HG02588 (cell line): ENCODE measurements around the gene LMBR1L.
A peak's percentile ranks its signal among the peaks of the same experiment; 100 is the strongest.
"Not testable (repeated sequence)": the region's sequence is repeated elsewhere in the genome, so short reads cannot be mapped to it uniquely, and the experiment has no call there.

Experiments used
- ATAC-seq: cut with Tn5 transposase; IDR thresholded peaks from one replicate; pipeline ENCODE4 v1.9.1; 2021; ENCODE audit warnings: mild to moderate bottlenecking, moderate library complexity; ENCODE audit not compliant: unreplicated experiment

The LMBR1L gene

GRCh38 chr12:49088150-49088931, 22.3 kb downstream of the LMBR1L start:
- peak; percentile 75 for ATAC-seq

DNA sequence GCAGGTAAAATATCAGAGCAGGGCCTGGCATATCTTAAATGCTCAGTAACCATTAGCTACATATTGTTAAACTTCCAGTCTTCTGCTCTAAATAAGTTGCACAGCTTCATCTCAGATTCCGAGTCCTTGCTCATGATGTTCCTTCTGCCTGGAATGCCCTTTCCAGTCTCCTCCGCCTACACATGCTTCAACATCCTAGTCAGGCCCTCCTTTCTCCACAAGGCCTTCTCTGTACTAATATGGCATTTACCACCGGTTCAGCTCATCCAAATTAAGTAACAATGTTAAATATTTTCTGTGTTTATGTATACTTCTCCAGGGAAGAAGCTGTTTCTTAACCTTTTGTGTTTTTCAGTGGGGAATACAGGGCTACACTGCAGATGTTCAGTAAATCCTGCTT, 24.5 kb downstream of the LMBR1L start:
- ATAC-seq: no peak

DNA sequence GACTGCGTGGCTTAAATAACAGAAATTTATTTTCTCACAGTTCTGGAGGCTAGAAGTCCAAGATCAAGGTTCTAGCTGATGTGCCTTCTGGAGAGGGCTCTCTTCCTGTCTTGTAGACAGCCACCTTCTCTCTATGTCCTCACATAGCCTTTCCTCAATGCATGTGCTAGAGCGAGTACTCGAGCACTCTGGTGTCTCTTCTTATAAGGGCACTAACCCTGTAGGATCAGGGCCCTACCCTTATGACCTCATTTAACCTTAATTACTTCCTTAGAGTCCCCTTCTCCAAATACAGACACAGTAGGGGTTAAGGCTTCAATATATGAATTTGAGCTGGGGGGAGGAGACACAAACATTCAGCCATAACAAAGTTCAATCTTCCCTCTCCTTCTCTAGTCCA, 26.2 kb downstream of the LMBR1L start:
- no peak for ATAC-seq

DNA sequence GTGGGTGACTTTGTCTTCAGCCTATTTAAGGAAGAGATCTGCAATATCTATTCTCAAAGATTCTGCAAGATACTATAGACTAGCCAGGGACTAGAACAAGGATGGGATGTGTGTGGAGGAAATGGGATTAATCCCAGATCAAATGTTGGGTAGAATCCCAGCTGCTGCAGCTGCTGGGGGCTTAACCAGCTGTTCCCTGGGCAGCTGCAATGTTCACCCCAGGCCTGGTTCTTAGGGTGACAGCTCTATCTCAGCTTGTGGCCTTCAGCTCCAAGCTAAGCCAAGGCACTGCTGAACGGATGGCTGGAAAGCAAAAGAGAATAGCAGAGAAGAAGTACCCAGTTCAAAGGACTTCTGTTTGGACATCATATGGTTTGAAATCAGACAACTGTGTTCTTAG, 30.9 kb downstream of the LMBR1L start:
- no peak for ATAC-seq

DNA sequence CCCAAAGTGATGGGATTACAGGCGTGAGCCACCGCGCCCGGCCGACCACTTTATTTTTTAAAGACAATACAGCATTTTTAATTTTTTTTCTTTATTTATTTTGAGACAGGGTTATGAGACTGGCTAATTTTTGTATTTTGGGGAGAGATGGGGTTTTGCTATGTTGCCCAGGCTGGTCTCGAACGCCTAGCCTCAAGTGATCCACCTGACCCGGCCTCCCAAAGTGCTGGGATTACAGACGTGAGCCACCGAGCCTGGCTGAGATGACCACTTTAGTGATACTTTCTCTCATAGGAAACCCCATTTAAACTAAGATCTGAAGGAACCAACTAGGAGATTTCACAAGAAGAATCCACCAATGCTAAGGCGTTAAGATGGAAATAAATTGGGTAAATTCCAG, 39.7 kb downstream of the LMBR1L start:
- ATAC-seq: no peak

DNA sequence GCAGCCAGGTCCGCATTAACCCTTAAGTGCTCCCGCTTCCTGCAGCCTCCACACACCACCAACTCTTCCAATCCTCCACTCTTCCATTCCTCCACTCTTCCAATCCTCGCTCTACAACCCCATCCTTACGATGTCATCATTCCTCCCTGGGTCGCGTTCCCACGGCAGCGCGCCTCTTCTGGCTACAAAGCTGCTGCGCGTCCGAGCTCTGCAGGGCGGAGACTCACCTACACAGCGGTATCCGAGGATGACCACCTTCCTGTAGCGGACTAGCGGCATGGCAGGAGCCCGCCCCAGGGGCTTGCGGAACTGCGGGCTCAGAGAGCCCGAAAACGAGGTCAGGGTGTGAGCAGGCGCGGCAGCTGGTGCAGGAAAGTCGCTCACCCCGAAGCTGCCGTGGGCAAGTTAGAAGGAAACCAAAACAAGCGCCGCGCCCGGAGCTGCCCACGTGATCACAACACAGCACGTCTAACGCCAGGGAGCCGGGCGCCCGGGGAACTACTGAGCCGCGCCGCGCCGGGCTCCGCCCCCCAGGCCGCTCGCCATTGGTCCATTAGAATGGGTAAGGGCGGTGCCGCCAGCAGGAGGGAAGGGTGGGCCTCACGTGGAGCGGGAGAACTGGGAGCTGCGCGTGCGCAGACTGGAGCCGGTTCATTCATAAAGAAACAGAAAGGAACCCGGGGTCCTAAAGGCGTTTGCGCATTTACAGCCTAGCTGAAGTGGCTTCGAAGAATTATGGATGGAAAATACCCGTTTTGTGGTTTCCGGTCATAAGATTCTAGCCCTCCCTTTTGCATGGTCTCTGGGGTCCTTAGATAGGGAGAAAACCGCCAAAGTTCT, 40.9 kb downstream of the LMBR1L start, which contains the start of gene RHEBL1:
RHEBL1 (minus strand) TSS at position 473 of the 840 bp plus-strand sequence; CDS start at position 279, 194 bp downstream.
- peak; percentile 99 for ATAC-seq

GRCh38 chr12:49068879-49069506, 41.7 kb downstream of the LMBR1L start:
- ATAC-seq: no peak

- ATAC-seq: no peak
Measured at GRCh38 chr12:49066120-49066519, 44.5 kb downstream of the LMBR1L start.

DNA sequence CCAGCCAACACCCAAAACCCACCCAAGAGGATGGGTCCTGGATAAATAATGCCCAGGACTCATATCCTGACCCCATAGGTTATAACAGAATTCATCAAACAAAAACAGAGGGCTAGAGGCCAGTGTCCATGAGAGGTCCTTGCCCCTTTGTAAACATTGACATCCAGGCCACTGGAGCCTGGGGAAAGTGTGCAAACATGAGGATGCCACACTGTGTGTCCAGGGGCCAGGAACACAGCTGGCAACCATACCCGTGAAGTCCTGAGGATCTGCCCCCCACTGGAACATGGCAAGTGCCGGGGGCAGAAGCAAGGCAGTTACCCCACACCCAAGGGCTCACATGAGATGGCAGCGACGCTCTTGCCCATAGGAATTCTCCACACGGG, 45.9 kb downstream of the LMBR1L start:
- ATAC-seq: no peak

- not testable (repeated sequence) for ATAC-seq
Measured at GRCh38 chr12:49061916-49062315, 48.7 kb downstream of the LMBR1L start.

DNA sequence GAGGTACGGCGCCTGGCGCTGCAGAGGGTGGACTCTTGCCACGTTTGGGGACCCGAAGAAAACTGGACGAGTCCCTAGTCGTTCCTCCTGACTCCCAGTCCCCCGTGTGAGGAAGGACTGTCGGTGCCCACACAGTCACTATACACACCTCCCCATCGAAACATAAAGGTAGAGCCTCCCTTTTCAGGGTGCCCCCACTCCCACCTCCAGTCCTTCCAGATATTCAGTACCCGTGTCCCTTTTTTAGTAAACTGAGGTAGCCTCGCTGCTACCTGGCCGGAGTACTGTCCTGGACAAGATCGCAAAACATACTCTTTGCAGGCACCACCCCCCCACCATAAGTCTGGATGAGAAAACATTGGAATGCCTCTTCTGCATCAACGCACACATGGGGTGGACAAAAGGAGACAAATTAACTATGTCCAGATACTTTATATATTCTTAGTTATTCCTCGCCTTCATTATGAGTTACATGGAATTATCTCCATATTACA, 49.4 kb downstream of the LMBR1L start:
- no peak for ATAC-seq

DNA sequence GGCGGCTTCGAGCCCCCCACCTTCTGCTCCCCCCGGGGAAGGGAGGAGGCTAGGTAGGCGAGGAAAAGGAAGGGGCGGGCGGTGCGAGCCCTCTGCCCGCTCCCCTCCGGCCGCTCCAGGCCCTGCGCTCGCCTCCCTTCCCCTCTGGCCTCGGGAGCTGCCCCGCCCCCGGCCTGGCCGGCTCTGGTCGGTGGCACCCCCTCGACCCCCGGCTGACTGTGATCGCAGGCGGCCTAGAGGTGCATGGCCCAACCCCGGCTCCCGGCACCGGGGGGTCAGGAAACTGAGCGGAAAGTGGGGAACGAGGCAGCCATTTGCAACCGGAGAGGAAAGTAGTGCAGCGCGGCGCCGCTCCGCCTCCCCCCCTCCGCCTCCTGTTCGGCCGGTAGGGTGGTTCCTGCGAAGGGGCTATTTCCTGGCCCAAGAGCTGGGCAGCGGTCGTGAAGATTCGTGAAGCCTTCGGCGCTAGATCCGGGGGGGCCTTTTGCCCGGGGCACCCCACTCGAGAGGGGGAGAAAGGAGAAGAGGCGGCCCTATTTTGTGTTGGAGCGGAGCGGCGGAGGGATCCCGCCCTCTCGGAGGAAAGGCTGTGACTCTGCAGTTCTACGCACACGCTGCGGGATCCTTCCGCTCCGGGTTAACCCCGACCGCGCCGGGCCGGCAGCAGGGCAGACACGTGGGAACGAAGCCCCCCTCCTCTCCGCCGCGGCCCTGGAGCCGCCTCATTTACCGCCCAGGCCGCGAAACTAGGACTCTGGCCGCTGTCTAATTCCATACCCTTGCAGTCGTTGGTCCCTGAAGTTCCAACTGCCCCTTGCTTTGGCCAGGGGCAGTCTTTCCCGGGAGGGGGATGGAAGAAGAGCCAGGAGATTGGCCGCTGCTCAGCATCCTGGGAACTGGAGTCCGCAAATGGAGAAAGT, 50.1 kb downstream of the LMBR1L start, which contains the start of gene KMT2D:
KMT2D (minus strand) TSS at position 558 of the 920 bp plus-strand sequence. CDS start 5,470 bp downstream, outside the sequence.
- peak; percentile 45 for ATAC-seq

GRCh38 chr12:49059299-49060171, 51.1 kb downstream of the LMBR1L start:
- peak; percentile 11 for ATAC-seq

DNA sequence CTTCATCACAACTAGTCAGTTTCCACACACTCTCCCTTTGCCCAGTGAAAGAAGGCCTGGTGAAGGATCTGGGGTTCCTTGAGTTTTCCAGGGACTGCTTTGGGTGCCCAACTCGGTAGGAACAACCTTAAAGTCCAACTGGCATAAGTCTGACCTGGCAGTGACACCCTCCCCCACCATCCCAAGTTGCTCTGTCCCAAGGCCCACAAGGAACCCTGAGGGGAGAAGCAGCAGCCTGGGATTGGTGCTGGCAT, 51.7 kb downstream of the LMBR1L start:
- no peak for ATAC-seq

- ATAC-seq: no peak
Measured at GRCh38 chr12:49058366-49059044, 52.1 kb downstream of the LMBR1L start.

GRCh38 chr12:49057888-49058287, 52.8 kb downstream of the LMBR1L start:
- ATAC-seq: no peak

DNA sequence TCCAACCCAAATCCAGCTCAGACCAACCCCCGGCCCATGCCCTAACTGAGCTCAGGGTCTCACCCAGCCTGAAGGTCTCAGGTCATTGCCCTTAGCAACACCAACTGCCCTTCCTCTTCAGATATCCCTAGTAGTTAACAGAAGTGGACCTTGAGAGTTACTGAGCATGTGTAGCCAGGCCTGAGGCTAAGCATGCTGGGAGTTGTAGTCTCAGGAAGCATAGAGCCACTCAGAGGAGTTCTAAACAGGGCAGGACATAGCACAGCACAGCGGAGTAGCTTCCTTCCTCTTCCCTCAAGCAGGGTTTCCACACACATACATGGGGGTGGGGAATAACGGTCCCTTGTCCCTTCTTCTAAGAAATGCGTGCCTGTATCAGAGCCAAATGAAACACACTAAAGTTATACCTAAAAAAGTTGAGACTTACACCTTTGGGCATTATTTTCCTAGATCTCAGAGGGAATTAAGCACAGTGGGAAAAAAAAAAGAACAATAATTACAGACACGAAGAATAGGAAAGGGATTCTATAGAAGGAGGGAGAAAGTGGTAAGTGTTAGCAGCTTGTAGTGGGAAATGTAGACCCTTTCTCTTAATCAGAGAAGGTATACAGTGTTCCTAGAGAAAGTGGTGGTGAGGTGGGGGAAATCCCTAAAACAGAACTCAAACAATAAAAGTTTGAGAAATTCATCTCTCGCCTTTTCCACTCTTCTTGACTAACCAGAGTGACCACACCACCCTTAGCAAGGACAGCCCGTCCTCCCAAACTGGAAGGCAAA, 54.5 kb downstream of the LMBR1L start:
- ATAC-seq: peak; percentile 63

DNA sequence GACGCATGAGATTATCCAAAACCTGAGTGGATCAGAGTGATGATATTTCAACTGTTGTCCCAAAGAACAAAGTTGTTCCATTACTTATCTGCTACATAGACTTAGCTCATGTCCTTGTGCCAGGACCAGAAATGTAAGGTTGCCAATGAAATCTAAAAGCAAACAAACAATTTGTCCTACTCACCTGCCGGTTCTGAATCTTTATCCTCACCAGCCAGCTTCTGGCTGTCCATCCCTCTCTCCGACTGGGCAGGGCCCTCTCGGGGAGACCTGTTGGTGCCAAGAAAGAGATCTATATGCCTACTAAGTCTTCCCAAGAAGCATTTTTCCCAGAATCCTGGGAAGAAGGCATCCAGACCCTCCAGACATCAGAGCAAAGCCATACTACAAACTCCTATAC, 55.6 kb downstream of the LMBR1L start:
- ATAC-seq: no peak
